HG03135 (cell line): Measurements from ENCODE around the gene IL17B.

Experiments used
- ATAC-seq: cut with Tn5 transposase; IDR thresholded peaks from one replicate; pipeline ENCODE4 v1.9.1; 2021; ENCODE audit warnings: mild to moderate bottlenecking, moderate library complexity; ENCODE audit not compliant: unreplicated experiment

The IL17B gene

DNA sequence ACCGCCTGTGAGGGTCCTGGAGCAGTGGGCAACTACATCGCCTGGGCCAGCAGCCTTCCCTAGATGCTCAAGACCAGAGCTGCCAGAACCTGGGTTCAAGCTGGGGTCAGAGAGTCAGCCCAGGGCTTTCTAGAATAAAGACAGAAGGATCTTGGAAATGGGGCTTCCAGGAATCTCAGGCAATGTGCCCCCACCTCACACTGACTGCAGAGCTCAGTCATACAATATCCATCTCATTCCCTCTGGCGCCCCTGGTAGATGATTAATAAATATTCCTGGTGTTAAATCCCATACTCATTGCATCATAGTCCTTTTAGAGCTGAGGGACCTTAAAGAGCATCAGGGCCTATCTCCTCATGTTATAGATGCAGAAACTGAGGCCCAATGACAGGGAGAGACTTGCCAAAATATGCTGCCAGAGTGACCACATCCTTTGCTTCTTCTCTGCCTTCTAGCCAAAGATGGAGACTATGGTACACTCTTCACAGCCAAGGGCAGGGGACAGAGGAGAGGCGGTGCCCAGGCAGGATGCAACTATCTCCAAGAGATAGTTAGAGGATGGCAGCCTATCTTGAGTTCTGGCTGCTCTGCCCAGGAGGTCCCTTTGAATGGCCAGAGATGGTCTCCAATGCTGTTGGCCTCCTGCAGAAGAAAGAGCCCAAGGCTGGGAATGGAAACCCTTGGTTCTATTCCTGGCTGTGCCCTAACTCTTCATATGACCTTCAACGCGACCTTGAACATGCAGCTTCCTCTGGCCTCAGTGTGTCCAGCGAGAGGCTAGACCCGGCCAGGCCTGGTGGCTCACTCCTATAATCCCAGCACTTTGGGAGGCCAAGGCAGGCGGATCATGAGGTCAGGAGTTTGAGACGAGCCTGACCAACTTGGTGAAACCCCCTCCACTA lies 36.2 kb upstream of the IL17B start:
- no peak for ATAC-seq

DNA sequence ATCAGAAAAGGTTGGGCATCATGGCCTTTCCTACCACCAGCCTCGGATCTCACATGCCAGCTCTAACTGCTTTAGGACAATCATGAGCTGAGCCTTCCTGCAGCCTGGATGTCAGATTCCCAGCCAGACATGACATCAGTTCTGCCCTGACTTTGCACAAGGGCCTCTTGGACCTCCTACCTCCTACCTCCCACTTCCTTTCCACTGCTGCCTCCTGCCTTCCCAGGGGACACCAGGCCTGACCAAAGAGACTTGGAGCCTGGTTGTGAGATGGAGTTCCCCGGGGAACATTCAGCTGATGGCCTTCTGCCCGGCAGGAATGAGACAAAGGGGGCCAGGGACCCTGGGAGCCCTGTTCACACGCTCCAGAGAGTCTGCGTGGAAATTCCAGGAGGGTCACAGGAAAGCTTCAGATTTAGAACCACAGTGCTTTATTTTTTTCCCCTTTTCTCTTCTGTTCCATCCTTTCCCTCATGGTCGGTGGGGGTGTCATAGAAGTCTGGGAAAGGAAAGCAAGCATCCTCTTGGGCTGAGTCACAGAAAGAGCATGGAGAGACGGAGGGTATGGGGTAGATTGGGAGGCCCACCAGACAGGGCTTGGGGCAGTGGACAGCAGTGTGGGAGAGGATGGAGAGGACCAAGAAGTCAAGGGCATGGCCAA lies 35.4 kb upstream of the IL17B start:
- ATAC-seq, result no peak

GRCh38 chr5:149413477-149414210 lies 34.6 kb upstream of the IL17B start:
- no peak for ATAC-seq

- ATAC-seq, result no peak
Measured at GRCh38 chr5:149412783-149413476, 33.8 kb upstream of the IL17B start.

GRCh38 chr5:149411738-149412519 lies 32.8 kb upstream of the IL17B start:
- no peak for ATAC-seq

DNA sequence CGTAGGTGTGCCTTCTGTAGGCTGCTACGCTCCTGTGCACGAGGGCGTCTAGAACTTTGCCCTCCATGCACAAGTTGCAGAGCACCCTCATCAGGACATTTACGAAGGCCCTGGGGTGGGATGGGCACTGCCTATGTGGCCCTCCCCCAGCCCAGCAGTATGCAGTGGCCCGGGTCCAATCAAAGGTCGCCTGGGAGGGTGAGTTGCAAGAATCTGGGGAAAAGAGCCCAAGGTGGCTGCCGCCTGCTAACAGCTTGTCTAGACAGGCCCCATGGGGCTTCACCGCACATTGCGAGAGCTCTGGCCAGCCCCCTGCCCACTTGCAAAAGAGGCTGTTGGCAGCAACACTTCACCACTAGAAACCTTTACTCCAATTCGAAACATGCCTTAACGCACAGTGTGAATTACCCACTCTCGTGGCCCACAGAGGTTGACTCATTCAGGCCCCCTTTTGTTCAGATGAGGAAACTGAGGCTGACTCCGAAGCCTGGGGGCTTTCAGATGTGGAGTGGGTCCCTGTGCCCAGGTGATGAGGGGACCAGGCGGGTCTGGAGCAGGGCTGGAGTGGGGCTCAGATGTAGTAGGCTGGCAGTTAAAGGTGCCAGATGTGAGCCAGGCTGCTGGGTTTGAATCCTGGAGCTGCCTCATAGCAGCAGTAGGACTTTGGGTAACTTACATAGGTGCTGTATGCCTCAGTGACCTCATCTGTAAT lies 31.8 kb upstream of the IL17B start:
- ATAC-seq, result no peak

DNA sequence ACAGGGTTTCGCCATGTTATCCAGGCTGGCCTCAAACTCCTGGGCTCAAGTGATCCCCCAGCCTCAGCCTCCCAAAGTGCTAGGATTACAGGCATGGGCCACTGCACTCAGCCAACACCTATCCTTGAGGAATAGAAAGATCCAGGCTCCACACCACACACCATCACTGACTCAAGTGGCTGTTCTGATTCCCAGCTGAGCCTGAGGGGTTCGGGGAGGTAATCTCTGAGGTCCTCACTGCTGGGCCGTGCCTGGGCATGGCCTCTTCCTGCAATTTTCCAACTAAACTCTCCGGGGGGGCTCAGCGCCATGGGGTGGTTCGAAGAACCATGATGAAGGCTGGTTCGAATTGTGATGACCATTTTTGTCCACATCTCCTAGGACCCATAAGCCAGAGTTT lies 31.0 kb upstream of the IL17B start:
- ATAC-seq, result no peak

DNA sequence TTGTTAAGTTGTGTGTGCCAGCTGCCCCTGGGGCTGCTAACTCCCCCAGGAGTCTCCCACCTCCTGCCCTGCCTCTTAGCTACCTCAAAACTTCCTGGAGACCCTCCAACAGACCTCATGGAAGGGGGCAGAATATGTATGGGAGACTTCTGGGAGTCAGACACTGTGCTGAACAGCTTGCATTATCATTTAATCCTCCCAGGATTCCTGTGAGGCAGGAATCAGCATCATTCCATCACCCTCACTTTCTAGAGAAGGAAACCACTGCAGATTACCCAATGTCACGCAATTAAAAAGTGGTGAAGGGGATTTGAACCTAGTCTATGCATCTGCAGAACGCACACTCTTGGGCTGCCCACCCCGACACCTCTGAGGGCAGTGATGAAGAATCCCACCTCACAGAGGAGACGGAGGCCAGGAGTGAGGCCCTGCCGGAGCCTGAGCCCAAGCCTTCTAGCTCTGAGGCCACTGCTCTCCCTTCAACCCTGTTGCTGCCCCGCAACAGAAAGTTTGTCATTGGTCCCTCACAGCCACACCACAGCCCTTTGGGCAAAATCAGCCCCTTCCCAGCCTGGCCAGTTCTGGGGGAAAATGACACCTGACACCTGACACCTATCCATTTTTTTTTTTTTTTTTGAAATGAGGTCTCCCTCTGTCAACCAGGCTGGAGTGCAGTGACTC lies 30.3 kb upstream of the IL17B start:
- ATAC-seq, result no peak

DNA sequence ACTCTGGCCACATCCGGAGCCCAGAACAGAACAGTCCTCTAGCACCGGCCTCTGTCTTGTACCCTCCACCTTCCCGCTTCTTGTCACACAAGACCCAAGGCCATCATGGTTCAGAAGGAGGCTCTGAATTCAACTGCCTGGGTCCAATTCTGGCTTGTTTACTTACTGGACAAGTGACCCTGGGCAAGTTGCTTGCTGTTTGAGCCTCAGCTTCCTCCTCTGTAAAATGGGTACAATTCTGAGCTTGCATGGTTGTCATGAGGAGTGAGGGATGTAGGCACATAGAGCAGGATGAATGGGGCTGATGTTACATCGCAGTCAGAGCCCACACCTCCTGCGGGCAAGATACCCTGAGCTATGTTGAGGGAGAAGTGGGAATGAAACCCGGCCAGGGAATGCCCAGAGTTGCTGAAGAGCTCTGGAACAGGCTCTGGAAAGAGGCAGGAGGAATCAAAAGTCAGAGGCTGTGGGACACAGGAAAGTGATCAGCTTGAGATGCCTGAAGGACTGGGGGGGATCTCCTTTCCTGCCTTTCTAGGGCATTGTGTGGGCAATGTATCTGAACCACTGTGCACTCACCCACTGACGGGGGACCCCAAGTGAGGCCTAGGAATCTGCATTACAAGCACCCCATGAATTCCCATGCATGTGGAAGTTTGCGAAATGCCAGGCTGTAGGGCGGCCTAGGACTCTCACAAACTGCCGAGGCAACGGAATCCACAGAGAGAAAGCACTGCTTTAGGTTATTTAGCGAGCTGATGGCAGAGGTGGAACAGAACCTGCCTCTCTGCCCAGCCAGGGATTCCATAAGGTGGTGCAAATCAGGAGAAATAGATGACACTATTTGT lies 29.4 kb upstream of the IL17B start:
- ATAC-seq, result no peak

DNA sequence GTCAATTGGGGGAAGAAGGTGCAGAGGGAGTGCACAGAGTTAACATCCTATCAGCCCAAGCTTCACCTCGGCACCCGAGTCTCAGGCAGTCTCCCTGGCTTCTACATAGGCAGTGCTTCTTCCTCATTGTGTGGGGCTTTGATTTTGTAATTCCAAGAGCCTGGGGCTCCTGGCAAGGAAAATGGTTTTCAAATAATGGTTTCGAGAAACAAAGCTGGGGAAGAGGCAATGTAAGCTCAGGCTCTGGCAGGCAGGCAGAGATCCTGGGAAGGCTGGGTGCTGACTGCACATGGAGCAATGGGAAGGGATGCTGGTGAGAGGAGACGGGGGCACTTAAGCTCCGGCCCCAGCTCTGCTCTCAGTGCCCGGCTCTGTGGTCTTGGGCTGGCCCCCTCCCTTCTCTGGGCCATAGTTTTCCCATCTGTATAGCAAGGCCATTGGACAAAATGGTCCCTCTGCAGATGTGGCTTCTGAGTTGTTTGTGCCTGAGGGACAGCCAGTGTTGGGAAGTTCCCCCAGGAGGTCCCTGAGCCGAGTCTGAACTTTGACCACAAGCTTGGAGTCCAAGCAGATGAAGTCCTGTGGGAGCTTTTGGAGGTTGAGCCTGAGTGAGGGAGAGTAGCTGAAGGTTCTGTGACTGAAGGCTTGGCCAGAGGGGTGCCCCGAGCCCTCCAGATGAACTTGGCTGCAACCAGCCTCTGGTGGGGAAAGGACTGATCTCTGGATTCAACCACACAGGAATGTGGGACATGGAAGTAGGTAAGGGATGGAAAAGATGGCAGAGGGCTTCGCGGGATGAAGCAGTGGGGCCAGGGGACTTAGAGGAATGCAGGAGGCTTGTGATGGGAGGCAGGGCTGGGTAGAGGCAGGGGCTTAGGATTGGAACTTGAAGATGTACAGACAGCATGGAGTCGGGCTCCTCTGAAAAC lies 28.5 kb upstream of the IL17B start:
- ATAC-seq, result no peak

DNA sequence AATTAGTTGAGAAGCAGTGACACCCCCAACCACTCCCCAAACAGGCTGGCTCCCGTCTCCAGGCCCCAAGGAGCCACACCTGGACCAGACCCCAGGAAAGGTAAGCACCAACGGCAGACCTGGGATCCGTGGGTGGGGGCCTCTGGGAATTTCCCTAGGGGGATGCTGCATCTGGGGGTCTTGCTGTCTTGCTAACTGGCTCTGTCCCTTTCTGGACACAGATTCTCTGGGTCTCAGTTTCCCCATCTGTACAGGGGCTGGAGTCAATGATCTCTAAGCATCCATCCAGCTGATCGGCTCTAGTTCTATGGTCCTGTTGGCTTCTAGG lies 27.9 kb upstream of the IL17B start:
- ATAC-seq, result no peak

GRCh38 chr5:149406203-149406978 lies 27.3 kb upstream of the IL17B start:
- ATAC-seq, result no peak

GRCh38 chr5:149405550-149406202 lies 26.6 kb upstream of the IL17B start:
- no peak for ATAC-seq

DNA sequence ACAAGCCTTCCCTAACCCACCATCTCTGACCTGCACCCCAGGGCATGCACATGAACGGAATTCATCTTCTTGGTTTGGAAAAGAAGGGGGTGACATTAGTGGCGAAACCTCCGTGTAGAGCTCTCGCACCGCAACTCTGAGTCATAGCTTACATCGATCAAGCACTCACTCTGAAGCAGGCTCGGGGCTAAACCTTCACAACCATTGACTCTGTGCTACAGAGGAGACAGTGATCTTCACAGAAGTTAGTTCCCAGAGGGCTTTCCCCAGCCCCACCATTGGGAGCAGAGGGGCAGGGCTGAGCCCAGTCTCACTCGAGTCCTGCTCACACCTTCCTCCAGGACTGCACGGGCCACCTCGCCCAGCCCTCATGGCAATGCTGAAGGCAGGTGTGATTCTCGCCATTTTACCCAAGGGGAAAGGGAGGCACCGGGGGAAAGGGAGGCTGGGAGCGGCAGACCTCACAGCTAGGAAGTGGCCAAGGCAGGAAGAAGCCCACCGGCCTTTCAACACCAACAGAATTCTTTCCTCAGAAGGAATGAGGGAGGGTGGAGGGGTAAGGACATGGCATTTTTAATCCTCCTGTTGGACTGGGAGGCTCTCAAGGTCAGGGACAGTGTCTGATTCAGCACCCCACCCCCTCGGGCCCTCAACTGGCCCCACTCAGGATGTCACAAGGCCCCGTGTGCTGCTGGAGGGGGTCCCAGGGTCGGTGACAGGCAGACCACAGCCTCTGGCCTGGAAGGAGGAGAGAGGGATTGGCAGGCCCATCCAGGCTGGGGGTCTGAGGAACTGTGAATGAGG lies 25.9 kb upstream of the IL17B start:
- ATAC-seq, result no peak
